HCT116 (cell line): ENCODE results near the gene RPTOR.

Experiments used
- ELF1 ChIP-seq: IDR thresholded peaks from 2 replicates; pipeline ENCODE4 v1.6.1; 2012; ENCODE audit warnings: low read depth, borderline replicate concordance
- EZH2 ChIP-seq: fragments of 200-600 bp; sonication (generic); IDR thresholded peaks from 2 replicates; pipeline ENCODE4 v1.6.1; 2017; ENCODE audit warnings: antibody characterized with exemption, mixed run types
- EZH2phosphoT487 ChIP-seq: fragments of 200-600 bp; IDR thresholded peaks from 2 replicates; pipeline ENCODE4 v1.6.1; 2018; ENCODE audit warnings: antibody characterized with exemption, borderline replicate concordance
- JUND ChIP-seq: IDR thresholded peaks from 2 replicates; pipeline ENCODE4 v1.6.1; 2012
- POLR2A ChIP-seq: IDR thresholded peaks from 2 replicates; pipeline ENCODE4 v1.7.0; 2011; ENCODE audit warnings: borderline replicate concordance; ENCODE audit not compliant: insufficient read depth, insufficient read length; ENCODE audit errors: extremely low read depth
- POLR2AphosphoS5 ChIP-seq: IDR thresholded peaks from 2 replicates; pipeline ENCODE4 v1.6.1; 2011; ENCODE audit warnings: mild to moderate bottlenecking, low read depth, low read length, moderate library complexity
- RAD21 ChIP-seq: IDR thresholded peaks from 2 replicates; pipeline ENCODE4 v1.6.1; 2012; ENCODE audit warnings: low read depth, mild to moderate bottlenecking
- SP1 ChIP-seq: IDR thresholded peaks from 2 replicates; pipeline ENCODE4 v1.6.1; 2012; ENCODE audit warnings: low read depth
- ZFX ChIP-seq: fragments of 450-650 bp; IDR thresholded peaks from 2 replicates; pipeline ENCODE4 v1.6.1; 2017
- ZNF274 ChIP-seq: fragments of 200-500 bp; sonication (Bioruptor generic); IDR thresholded peaks from 2 replicates; pipeline ENCODE4 v1.6.1; 2014; ENCODE audit warnings: mild to moderate bottlenecking, low read depth, low read length, inconsistent platforms
- TF ChIP-seq, protein P1 (sequence below), 3 experiments: fragments of 200-600 bp in 1 of 3; sonication (generic) in 1 of 3; IDR thresholded peaks in 2 of 3; conservative IDR thresholded peaks in 1 of 3; 2 replicates each; pipeline ENCODE4 v1.5.1; 2012 to 2017; ENCODE audit warnings: low read depth in 2 of 3, low read length in 2 of 3, antibody characterized with exemption in 1 of 3, borderline replicate concordance in 1 of 3, control low read depth in 1 of 3, mild to moderate bottlenecking in 1 of 3, mixed read lengths in 1 of 3, mixed run types in 1 of 3, moderate library complexity in 1 of 3; ENCODE audit not compliant: insufficient read depth in 1 of 3
- TF ChIP-seq, protein P2 (sequence below): IDR thresholded peaks from 2 replicates; pipeline ENCODE4 v1.6.1; 2012
- TF ChIP-seq, protein P3 (sequence below): IDR thresholded peaks from 2 replicates; pipeline ENCODE4 v1.6.1; 2012; ENCODE audit warnings: low read depth

DNA sequence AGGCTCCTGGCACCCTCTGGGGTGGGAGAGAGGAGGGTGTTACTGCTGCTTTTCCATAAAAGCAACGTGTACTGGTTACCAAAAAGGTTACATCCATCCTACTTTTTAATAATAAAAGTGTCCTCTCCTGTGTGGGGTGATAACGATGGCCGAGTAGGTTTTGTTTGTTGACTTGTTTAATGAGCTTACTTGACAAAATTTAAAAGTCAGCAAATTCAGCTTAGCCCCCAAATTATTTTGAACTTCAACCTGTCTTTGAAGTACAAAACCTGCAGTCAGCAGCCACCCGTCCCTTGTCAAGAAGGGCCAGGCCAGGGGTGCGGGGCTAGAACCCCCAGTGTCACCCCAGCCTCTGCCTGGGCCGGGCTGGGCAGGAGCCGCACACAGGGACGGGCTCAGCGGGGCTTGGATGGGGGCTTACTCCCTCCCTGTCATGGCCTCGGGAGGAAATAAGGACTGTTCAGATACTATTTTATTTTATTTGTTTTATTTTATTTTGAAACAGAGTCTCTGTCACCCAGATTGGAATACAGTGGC, 343.1 kb downstream of the RPTOR start:
- TF ChIP-seq ELF1 (no peak), ZNF274 (no peak), ZFX (no peak), POLR2A (no peak), POLR2AphosphoS5 (no peak), EZH2 (no peak), RAD21 (no peak), JUND (no peak), EZH2phosphoT487 (no peak), SP1 (no peak)
- TF ChIP-seq, protein P1, sequence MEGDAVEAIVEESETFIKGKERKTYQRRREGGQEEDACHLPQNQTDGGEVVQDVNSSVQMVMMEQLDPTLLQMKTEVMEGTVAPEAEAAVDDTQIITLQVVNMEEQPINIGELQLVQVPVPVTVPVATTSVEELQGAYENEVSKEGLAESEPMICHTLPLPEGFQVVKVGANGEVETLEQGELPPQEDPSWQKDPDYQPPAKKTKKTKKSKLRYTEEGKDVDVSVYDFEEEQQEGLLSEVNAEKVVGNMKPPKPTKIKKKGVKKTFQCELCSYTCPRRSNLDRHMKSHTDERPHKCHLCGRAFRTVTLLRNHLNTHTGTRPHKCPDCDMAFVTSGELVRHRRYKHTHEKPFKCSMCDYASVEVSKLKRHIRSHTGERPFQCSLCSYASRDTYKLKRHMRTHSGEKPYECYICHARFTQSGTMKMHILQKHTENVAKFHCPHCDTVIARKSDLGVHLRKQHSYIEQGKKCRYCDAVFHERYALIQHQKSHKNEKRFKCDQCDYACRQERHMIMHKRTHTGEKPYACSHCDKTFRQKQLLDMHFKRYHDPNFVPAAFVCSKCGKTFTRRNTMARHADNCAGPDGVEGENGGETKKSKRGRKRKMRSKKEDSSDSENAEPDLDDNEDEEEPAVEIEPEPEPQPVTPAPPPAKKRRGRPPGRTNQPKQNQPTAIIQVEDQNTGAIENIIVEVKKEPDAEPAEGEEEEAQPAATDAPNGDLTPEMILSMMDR (IDR thresholded peaks at IDR 0.05 in 2 of 3, conservative IDR thresholded peaks at IDR 0.05 in 1 of 3; ENCODE audit: borderline replicate concordance in 1 of 3, insufficient read depth in 1 of 3, low read depth in 2 of 3, low read length in 2 of 3) = no peak
- TF ChIP-seq, protein P2, sequence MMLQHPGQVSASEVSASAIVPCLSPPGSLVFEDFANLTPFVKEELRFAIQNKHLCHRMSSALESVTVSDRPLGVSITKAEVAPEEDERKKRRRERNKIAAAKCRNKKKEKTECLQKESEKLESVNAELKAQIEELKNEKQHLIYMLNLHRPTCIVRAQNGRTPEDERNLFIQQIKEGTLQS = no peak
- TF ChIP-seq, protein P3, sequence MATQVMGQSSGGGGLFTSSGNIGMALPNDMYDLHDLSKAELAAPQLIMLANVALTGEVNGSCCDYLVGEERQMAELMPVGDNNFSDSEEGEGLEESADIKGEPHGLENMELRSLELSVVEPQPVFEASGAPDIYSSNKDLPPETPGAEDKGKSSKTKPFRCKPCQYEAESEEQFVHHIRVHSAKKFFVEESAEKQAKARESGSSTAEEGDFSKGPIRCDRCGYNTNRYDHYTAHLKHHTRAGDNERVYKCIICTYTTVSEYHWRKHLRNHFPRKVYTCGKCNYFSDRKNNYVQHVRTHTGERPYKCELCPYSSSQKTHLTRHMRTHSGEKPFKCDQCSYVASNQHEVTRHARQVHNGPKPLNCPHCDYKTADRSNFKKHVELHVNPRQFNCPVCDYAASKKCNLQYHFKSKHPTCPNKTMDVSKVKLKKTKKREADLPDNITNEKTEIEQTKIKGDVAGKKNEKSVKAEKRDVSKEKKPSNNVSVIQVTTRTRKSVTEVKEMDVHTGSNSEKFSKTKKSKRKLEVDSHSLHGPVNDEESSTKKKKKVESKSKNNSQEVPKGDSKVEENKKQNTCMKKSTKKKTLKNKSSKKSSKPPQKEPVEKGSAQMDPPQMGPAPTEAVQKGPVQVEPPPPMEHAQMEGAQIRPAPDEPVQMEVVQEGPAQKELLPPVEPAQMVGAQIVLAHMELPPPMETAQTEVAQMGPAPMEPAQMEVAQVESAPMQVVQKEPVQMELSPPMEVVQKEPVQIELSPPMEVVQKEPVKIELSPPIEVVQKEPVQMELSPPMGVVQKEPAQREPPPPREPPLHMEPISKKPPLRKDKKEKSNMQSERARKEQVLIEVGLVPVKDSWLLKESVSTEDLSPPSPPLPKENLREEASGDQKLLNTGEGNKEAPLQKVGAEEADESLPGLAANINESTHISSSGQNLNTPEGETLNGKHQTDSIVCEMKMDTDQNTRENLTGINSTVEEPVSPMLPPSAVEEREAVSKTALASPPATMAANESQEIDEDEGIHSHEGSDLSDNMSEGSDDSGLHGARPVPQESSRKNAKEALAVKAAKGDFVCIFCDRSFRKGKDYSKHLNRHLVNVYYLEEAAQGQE = no peak
